Activated CD4-positive, alpha-beta T cell treated with anti-CD3 and anti-CD28 coated beads, Interleukin-2, amount 50 U/mL, for 16 hours (primary cell): ENCODE measurements around the gene TNFRSF25.
A peak's percentile ranks its signal among the peaks of the same experiment; 100 is the strongest.

Experiments
- DNase-seq: peaks from one replicate; pipeline ENCODE4 v3.0.0-alpha.2; 2020

The TNFRSF25 gene

GRCh38 chr1:6486433-6487011, 20.5 kb upstream of the TNFRSF25 start:
- peak; percentile 85 for DNase-seq

- no peak for DNase-seq
Measured at GRCh38 chr1:6485168-6486101, 19.5 kb upstream of the TNFRSF25 start.

- no peak for DNase-seq
Measured at GRCh38 chr1:6484826-6485167, 18.8 kb upstream of the TNFRSF25 start.

- no peak for DNase-seq
Measured at GRCh38 chr1:6483761-6484117, 17.8 kb upstream of the TNFRSF25 start.

- no peak for DNase-seq
Measured at GRCh38 chr1:6483017-6483760, 17.2 kb upstream of the TNFRSF25 start.

GRCh38 chr1:6481820-6482219, 15.8 kb upstream of the TNFRSF25 start:
- no peak for DNase-seq

GRCh38 chr1:6477039-6477820, 11.3 kb upstream of the TNFRSF25 start:
- no peak for DNase-seq

- no peak for DNase-seq
Measured at GRCh38 chr1:6476483-6476882, 10.5 kb upstream of the TNFRSF25 start.

- peak; percentile 69 for DNase-seq
Measured at GRCh38 chr1:6475381-6476133, 9.6 kb upstream of the TNFRSF25 start.

- DNase-seq: no peak
Measured at GRCh38 chr1:6474815-6475282, 8.9 kb upstream of the TNFRSF25 start.

GRCh38 chr1:6473974-6474814, 8.2 kb upstream of the TNFRSF25 start:
- DNase-seq: no peak

GRCh38 chr1:6473156-6473555, 7.2 kb upstream of the TNFRSF25 start:
- DNase-seq: no peak

- no peak for DNase-seq
Measured at GRCh38 chr1:6472391-6472790, 6.4 kb upstream of the TNFRSF25 start.

GRCh38 chr1:6471970-6472368, 6.0 kb upstream of the TNFRSF25 start:
- DNase-seq: no peak

- DNase-seq: no peak
Measured at GRCh38 chr1:6471086-6471969, 5.4 kb upstream of the TNFRSF25 start.

GRCh38 chr1:6470132-6471085, 4.4 kb upstream of the TNFRSF25 start:
- DNase-seq: no peak

- no peak for DNase-seq
Measured at GRCh38 chr1:6468729-6469461, 2.9 kb upstream of the TNFRSF25 start.
